ENCODE results near the gene MT1F. TPM values are rescaled to one million over a fixed set of nuclear protein-coding genes. Genes with fewer than 3 reads are reported as not detected.
"Not testable (repeated sequence)": the region's sequence is repeated elsewhere in the genome, so short reads cannot be mapped to it uniquely, and the experiment has no call there.

The MT1F gene
- total RNA-seq, 4 donors from 2014 or later = 1.7 to 4.6 TPM; not detected in 2

DNA sequence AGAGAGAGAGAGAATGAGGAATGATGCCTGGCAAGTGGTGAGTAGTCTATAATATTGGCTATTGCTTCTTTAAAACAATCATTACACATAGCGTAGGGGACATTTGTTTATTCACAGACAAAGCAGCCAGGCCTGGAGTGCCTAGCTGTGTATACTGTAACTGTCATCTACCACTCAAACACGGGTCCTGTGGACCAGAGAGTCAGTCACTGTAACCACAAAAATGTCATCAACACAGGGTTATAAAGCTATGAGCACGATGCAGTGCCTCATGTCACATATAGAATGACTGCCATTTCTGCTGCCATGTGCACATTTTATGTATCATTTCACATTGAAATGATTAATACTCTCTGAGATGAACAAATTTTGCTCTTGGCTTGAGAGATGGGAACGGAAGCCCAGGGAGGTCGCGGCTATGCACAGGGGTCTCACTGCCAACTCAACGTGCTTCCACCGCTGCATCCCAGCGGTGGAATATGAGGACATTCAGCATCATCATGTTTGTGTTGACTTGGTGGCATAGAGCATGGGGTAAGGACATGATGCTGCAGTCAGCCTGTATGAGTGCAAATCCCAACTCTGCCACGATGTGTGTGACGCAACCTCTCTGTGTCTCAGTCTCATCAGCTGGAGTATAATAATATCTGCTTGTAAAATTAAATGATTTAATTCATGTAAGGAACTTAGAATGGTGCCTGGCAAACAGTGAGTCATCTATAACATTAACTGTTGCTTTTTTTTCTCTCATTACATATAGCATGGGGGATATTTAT lies 15.2 kb downstream of the MT1F start:
- Histone ChIP-seq H3K27ac (no peak overlapping the region), H3K27me3 (peaks cover 90% of the 10 kb centered on the region), H3K9me3 (no peaks in the 10 kb centered on the region), H3K4me3 (no peak overlapping the region), H3K4me1 (peaks cover 0 to 25% (median 18%) of the 10 kb centered on the region in 3 donors), H3K36me3 (no peaks in the 10 kb centered on the region)
- TF ChIP-seq POLR2A (IDR thresholded peaks at IDR 0.05) = no peak
- TF ChIP-seq EP300 (IDR thresholded peaks at IDR 0.05) = no peak
- TF ChIP-seq, protein P1, sequence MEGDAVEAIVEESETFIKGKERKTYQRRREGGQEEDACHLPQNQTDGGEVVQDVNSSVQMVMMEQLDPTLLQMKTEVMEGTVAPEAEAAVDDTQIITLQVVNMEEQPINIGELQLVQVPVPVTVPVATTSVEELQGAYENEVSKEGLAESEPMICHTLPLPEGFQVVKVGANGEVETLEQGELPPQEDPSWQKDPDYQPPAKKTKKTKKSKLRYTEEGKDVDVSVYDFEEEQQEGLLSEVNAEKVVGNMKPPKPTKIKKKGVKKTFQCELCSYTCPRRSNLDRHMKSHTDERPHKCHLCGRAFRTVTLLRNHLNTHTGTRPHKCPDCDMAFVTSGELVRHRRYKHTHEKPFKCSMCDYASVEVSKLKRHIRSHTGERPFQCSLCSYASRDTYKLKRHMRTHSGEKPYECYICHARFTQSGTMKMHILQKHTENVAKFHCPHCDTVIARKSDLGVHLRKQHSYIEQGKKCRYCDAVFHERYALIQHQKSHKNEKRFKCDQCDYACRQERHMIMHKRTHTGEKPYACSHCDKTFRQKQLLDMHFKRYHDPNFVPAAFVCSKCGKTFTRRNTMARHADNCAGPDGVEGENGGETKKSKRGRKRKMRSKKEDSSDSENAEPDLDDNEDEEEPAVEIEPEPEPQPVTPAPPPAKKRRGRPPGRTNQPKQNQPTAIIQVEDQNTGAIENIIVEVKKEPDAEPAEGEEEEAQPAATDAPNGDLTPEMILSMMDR (IDR thresholded peaks at IDR 0.05) = no peak
- no peak for TF ChIP-seq POLR2AphosphoS5 (IDR thresholded peaks at IDR 0.05)
- no peak for ATAC-seq
- WGBS, 2 donors (ENCODE audit: low coverage in 1 of 2) = 75 to 85% methylated on average over 8 to 11 of the region's 11 CpGs

- Histone ChIP-seq H3K27ac (no peak overlapping the region), H3K4me3 (no peak overlapping the region), H3K9me3 (no peaks in the 10 kb centered on the region), H3K36me3 (no peaks in the 10 kb centered on the region), H3K27me3 (peaks cover 80% of the 10 kb centered on the region), H3K4me1 (peaks cover 0 to 20% (median 15%) of the 10 kb centered on the region in 3 donors)
- WGBS, 2 donors (ENCODE audit: low coverage in 1 of 2) = 37 to 55% methylated on average over 5 to 6 of the region's 12 CpGs
- ATAC-seq = peak; percentile 55
- no peak for TF ChIP-seq EP300 (IDR thresholded peaks at IDR 0.05)
- TF ChIP-seq, protein P1 (IDR thresholded peaks at IDR 0.05) = peak in 3 of 4 experiments; percentile 67 to 74 (median 71)
These were observed 16.2 kb downstream of the MT1F start for GRCh38 chr16:56673921-56674320.

GRCh38 chr16:56674570-56674969 lies 16.8 kb downstream of the MT1F start:
- H3K27ac ChIP-seq, H3K36me3 ChIP-seq, H3K4me3 ChIP-seq, H3K9me3 ChIP-seq, ATAC-seq: not testable (repeated sequence)
- Histone ChIP-seq H3K4me1 (peaks cover 0 to 16% (median 12%) of the 10 kb centered on the region in 3 donors), H3K27me3 (peaks cover 74% of the 10 kb centered on the region)
- 61 to 82% methylated on average over 2 to 6 of the region's 6 CpGs for WGBS, 2 donors (ENCODE audit: low coverage in 1 of 2)

- no peak overlapping the region for H3K27ac ChIP-seq
- H3K27me3 ChIP-seq = peaks cover 62% of the 10 kb centered on the region
- no peak for ATAC-seq
- H3K36me3 ChIP-seq = no peaks in the 10 kb centered on the region
- 0 to 3% methylated on average over 3 to 16 of the region's 32 CpGs for WGBS, 2 donors (ENCODE audit: low coverage in 1 of 2)
- no peaks in the 10 kb centered on the region for H3K9me3 ChIP-seq
- H3K4me1 ChIP-seq = peaks cover 0 to 11% (median 7%) of the 10 kb centered on the region in 3 donors
- peak overlapping the region in 1 of 2 donors; percentile 23 for H3K4me3 ChIP-seq
- TF ChIP-seq POLR2A (IDR thresholded peaks at IDR 0.05) (no peak), EP300 (IDR thresholded peaks at IDR 0.05) (no peak), POLR2AphosphoS5 (IDR thresholded peaks at IDR 0.05) (no peak)
- TF ChIP-seq, protein P1 (IDR thresholded peaks at IDR 0.05) = no peak
These were observed 18.0 kb downstream of the MT1F start for GRCh38 chr16:56675685-56676210.

DNA sequence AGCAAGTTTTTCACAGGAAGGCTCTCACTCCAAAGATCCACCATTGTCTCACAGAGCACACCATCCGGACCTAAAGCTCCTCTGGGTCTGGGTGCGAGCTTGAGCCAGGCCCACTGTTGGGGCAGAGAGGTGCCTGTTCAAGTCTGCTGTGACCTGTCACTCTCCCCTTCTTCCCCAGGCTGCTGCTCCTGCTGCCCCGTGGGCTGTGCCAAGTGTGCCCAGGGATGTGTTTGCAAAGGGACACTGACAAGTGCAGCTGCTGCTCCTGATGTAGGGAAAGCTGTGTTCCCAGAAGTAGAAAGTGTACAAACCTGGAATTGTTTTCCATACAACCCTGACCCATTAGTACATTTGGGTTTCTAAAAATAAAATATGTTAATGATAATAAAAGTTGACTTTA lies 19.7 kb downstream of the MT1F start:
- Histone ChIP-seq H3K27ac (no peak overlapping the region), H3K9me3 (no peaks in the 10 kb centered on the region), H3K4me3 (no peak overlapping the region), H3K27me3 (peaks cover 45% of the 10 kb centered on the region), H3K4me1 (peaks cover 0 to 21% (median 15%) of the 10 kb centered on the region in 3 donors), H3K36me3 (no peaks in the 10 kb centered on the region)
- TF ChIP-seq EP300 (IDR thresholded peaks at IDR 0.05) (no peak), POLR2A (IDR thresholded peaks at IDR 0.05) (no peak), POLR2AphosphoS5 (IDR thresholded peaks at IDR 0.05) (no peak)
- TF ChIP-seq, protein P1 (IDR thresholded peaks at IDR 0.05) = no peak
- ATAC-seq = no peak
- WGBS, 2 donors (ENCODE audit: low coverage in 1 of 2) = 50% methylated on average over 1 of the region's 3 CpGs; no CpG with 5 or more reads in 1 of the 2 donors

Data from gastroesophageal sphincter (tissue), 4 donors.